HFFc6 (cell line): ENCODE measurements around the gene PKIG. TPM values are rescaled to one million over a fixed set of nuclear protein-coding genes. Genes with fewer than 3 reads are reported as not detected.

Experiments
- DNase-seq: peaks from one replicate; pipeline ENCODE4 v3.0.0-alpha.2; 2018
- H3K27ac Mint-ChIP-seq: 2 replicates; pipeline ENCODE4 v1.8.0; 2020; ENCODE audit warnings: mild to moderate bottlenecking, mixed read lengths
- H3K27me3 Mint-ChIP-seq: 2 replicates; pipeline ENCODE4 v1.8.0; 2021; ENCODE audit warnings: mild to moderate bottlenecking, moderate library complexity, mixed read lengths; ENCODE audit not compliant: insufficient read depth
- H3K36me3 Mint-ChIP-seq: 2 replicates; pipeline ENCODE4 v1.8.0; 2021; ENCODE audit warnings: low read depth, mixed read lengths
- H3K4me1 Mint-ChIP-seq: 2 replicates; pipeline ENCODE4 v1.8.0; 2020; ENCODE audit warnings: low read depth, mixed read lengths
- H3K4me3 Mint-ChIP-seq: 2 replicates; pipeline ENCODE4 v1.8.0; 2020; ENCODE audit warnings: mild to moderate bottlenecking, moderate library complexity, mixed read lengths
- H3K9me3 Mint-ChIP-seq: 2 replicates; pipeline ENCODE4 v1.8.0; 2020; ENCODE audit warnings: mild to moderate bottlenecking, mixed read lengths
- CTCF ChIP-seq: fragments of 200-600 bp; sonication (generic); IDR thresholded peaks from 2 replicates; pipeline ENCODE4 v1.5.0; 2021; ENCODE audit warnings: antibody characterized with exemption, mild to moderate bottlenecking
- total RNA-seq, 6 experiments: library from RNA; stranded (reverse); fragmentation: NEBNext Ultra II Directional; extraction: Animal tissue kit (Norgen Biotek cat#: 25700); gene quantifications; 2 replicates in 1 of 6; 3 replicates in 5 of 6; pipeline ENCODE4 v1.2.3, GENCODE V29; 2021

Gene PKIG
- total RNA-seq, 6 experiments from 2014 or later = 35.5 to 57.6 (median 52.0) TPM

- peaks cover 64% of the 10 kb centered on the region for H3K4me1 Mint-ChIP-seq
- no peak for TF ChIP-seq CTCF
- no peaks in the 10 kb centered on the region for H3K36me3 Mint-ChIP-seq
- H3K27ac Mint-ChIP-seq = peak overlapping the region; percentile 98
- no peaks in the 10 kb centered on the region for H3K9me3 Mint-ChIP-seq
- peaks cover 5% of the 10 kb centered on the region; the same call in 1 of the 2 replicates for H3K27me3 Mint-ChIP-seq
- no peak for DNase-seq
- no peak overlapping the region for H3K4me3 Mint-ChIP-seq
These were observed 10.9 kb upstream of the PKIG start for GRCh38 chr20:44571362-44571988.

DNA sequence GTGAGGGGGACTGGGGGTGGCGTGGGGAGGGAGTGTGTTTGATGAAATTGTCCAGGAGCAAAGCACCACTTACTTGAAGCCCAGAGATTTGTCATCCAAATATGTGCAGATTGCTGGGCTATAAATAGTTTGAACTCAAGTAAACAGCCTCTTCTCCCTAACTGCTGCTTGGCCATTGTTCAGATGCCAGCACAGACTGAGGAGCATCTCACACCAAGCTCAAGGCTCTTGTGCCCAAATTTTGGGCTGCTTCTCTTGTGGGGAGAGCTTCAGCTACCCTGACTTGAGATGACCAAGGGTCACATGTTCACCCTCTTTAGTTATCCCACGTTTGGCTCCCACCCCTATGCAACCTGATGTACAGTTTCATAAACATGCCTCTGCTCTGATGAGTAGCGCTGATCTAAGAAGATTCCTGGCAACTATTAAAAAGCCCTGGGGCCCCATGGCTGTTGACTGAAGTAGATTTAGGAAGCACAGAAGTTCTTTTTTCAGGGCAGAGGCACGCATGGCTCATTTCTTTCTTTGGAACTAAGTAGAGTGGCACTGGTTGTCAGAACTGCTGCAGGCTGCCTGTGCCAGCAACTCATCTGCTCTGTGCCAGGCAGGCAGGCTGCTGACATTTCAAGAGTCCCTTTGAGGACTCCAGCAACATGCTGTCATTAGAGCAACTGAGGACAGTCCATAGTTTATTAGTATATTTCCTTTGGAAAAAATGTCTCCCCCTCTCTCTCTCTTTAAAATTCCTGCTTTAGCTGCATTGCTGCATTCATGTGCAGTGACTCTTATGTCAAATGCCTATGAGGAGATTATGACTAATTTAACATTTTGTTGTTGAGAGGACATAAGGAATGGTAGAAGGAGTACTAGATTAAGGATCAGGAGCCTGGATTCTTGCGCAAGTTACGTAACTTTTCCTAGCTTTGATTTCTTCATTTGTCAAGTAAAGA is 9.6 kb upstream of the PKIG start:
- peak; percentile 96 for DNase-seq
- peaks cover 6% of the 10 kb centered on the region; the same call in 1 of the 2 replicates for H3K9me3 Mint-ChIP-seq
- H3K27ac Mint-ChIP-seq = peak overlapping the region; percentile 98
- peaks cover 5% of the 10 kb centered on the region; the same call in 1 of the 2 replicates for H3K27me3 Mint-ChIP-seq
- H3K36me3 Mint-ChIP-seq = 0 out of 2 replicates have a peak, but pooled peaks cover 6% of the 10 kb centered on the region
- H3K4me1 Mint-ChIP-seq = peaks cover 69% of the 10 kb centered on the region
- TF ChIP-seq CTCF = no peak
- H3K4me3 Mint-ChIP-seq = peak overlapping the region; percentile 76

GRCh38 chr20:44573501-44573869 is 8.9 kb upstream of the PKIG start:
- Mint-ChIP-seq H3K36me3 (peaks cover 9% of the 10 kb centered on the region), H3K27ac (peak overlapping the region; percentile 98), H3K27me3 (peaks cover 5% of the 10 kb centered on the region; the same call in 1 of the 2 replicates), H3K9me3 (peaks cover 8% of the 10 kb centered on the region; the same call in 1 of the 2 replicates), H3K4me1 (peaks cover 72% of the 10 kb centered on the region), H3K4me3 (peak overlapping the region; percentile 76)
- no peak for DNase-seq
- TF ChIP-seq CTCF = no peak

DNA sequence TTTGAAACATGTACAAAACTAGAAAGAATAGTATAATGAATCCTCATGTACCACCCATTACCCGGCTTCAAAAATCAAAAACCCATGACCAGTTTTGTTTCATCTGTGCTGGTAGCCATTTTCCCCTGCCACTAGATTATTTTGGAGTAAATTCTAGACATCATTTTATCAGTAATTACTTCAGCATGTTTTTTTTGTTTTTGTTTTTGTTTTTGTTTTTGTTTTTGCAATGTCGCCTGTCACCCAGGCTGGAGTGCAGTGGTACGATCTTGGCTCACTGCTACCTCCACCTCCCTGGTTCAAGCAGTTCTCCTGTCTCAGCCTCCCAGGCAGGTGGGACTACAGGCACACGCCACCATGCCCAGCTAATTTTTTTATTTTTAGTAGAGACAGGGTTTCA is 8.0 kb upstream of the PKIG start:
- DNase-seq = no peak
- Mint-ChIP-seq H3K4me1 (peaks cover 77% of the 10 kb centered on the region), H3K27ac (peak overlapping the region; percentile 98; the same call in 1 of the 2 replicates), H3K9me3 (peaks cover 9% of the 10 kb centered on the region; the same call in 1 of the 2 replicates), H3K4me3 (no peak overlapping the region), H3K36me3 (peaks cover 11% of the 10 kb centered on the region), H3K27me3 (peaks cover 5% of the 10 kb centered on the region; the same call in 1 of the 2 replicates)
- no peak for TF ChIP-seq CTCF

DNA sequence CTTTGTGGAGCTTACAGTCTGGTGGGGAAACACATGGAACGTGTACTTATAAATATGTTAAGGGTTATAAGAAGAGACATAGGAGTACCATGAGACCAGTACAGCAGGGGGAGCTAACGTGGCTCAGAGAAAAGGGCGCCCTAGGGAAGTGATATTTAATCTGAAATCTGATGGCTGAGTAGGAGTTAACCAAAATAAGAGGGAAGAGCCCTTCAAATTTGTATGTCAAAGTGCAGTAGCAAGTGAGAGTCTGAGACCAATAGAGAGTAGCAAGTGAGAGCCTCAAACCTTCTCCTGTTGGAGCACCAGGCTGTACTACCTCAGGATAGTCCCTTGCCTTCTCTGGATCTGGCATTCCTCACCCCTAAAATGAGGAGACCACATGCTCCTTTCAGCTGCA is 6.1 kb upstream of the PKIG start:
- peaks cover 81% of the 10 kb centered on the region for H3K4me1 Mint-ChIP-seq
- H3K27me3 Mint-ChIP-seq = peaks cover 5% of the 10 kb centered on the region; the same call in 1 of the 2 replicates
- peaks cover 11% of the 10 kb centered on the region for H3K36me3 Mint-ChIP-seq
- H3K27ac Mint-ChIP-seq = peak overlapping the region; percentile 99
- peaks cover 9% of the 10 kb centered on the region; the same call in 1 of the 2 replicates for H3K9me3 Mint-ChIP-seq
- DNase-seq = peak; percentile 26
- H3K4me3 Mint-ChIP-seq = peak overlapping the region; percentile 67
- peak; percentile 65 for TF ChIP-seq CTCF
